HG03135 (cell line): ENCODE results near the gene GRID1.
"Not testable (repeated sequence)": the region's sequence is repeated elsewhere in the genome, so short reads cannot be mapped to it uniquely, and the experiment has no call there.

Source experiments
- ATAC-seq: cut with Tn5 transposase; IDR thresholded peaks from one replicate; pipeline ENCODE4 v1.9.1; 2021; ENCODE audit warnings: mild to moderate bottlenecking, moderate library complexity; ENCODE audit not compliant: unreplicated experiment

GRID1 gene

GRCh38 chr10:86392723-86393094 lies 26.1 kb upstream of the GRID1 start:
- no peak for ATAC-seq

GRCh38 chr10:86391986-86392722 lies 25.6 kb upstream of the GRID1 start:
- no peak for ATAC-seq

- no peak for ATAC-seq
Measured at GRCh38 chr10:86391236-86391840, 24.7 kb upstream of the GRID1 start.

GRCh38 chr10:86390337-86391120 lies 23.9 kb upstream of the GRID1 start:
- no peak for ATAC-seq

- peak; percentile 69 for ATAC-seq
Measured at GRCh38 chr10:86389441-86390193, 23.0 kb upstream of the GRID1 start.

- ATAC-seq: not testable (repeated sequence)
Measured at GRCh38 chr10:86389109-86389440, 22.5 kb upstream of the GRID1 start.

- ATAC-seq: no peak
Measured at GRCh38 chr10:86388119-86388704, 21.6 kb upstream of the GRID1 start.

- ATAC-seq: no peak
Measured at GRCh38 chr10:86387178-86387794, 20.7 kb upstream of the GRID1 start.

GRCh38 chr10:86385806-86386205 lies 19.2 kb upstream of the GRID1 start:
- no peak for ATAC-seq

GRCh38 chr10:86377797-86378146 lies 11.2 kb upstream of the GRID1 start:
- no peak for ATAC-seq

- peak; percentile 90 for ATAC-seq
Measured at GRCh38 chr10:86376852-86377796, 10.5 kb upstream of the GRID1 start.

GRCh38 chr10:86376403-86376802 lies 9.8 kb upstream of the GRID1 start:
- no peak for ATAC-seq

GRCh38 chr10:86375204-86375603 lies 8.6 kb upstream of the GRID1 start:
- no peak for ATAC-seq

GRCh38 chr10:86374664-86375063 lies 8.1 kb upstream of the GRID1 start:
- no peak for ATAC-seq

GRCh38 chr10:86373828-86374227 lies 7.2 kb upstream of the GRID1 start:
- no peak for ATAC-seq

- ATAC-seq: no peak
Measured at GRCh38 chr10:86373251-86373650, 6.7 kb upstream of the GRID1 start.

GRCh38 chr10:86372784-86373239 lies 6.2 kb upstream of the GRID1 start:
- no peak for ATAC-seq

- no peak for ATAC-seq
Measured at GRCh38 chr10:86372119-86372783, 5.7 kb upstream of the GRID1 start.

- ATAC-seq: no peak
Measured at GRCh38 chr10:86371691-86372090, 5.1 kb upstream of the GRID1 start.
